ENCODE data around the gene HBS1L.

DNA sequence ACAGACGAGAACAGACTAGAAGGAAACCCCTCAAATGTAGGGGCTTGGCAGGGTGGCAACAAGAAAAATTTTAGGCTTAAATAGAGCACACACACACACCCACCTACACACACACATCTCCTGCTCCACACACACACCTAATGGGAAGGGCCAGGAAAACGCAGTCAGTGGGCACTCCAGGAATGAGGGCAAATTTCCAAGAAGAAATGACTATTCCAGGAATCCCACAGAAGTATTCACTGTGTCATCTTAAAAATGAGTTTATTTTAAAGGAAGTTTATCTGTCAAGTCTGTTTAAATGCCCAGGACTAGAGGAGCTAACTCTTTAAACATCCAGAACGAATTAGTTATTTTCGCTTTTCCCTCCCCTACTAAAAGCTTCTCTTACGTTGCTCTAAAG, 117.7 kb downstream of the HBS1L start:
- no peak for TF ChIP-seq MYBL2 (CRISPR knock-in tag; IDR thresholded peaks at IDR 0.05)
- no peak for TF ChIP-seq CREM (CRISPR knock-in tag; IDR thresholded peaks at IDR 0.05)
- no peak for TF ChIP-seq CTCF (IDR thresholded peaks at IDR 0.05)
- no peak for TF ChIP-seq TP53 (CRISPR knock-in tag; IDR thresholded peaks at IDR 0.05)
- no peak for TF ChIP-seq ESRRA (CRISPR knock-in tag; IDR thresholded peaks at IDR 0.05; ENCODE audit: borderline replicate concordance)
- no peak for TF ChIP-seq GRHL2 (CRISPR knock-in tag; IDR thresholded peaks at IDR 0.05; ENCODE audit: insufficient replicate concordance, severe bottlenecking)

All from WTC11 (cell line).